ENCODE measurements around the gene PLEK. TPM values are rescaled to one million over a fixed set of nuclear protein-coding genes. Genes with fewer than 3 reads are reported as not detected.

PLEK gene
- 10 to 100 TPM; 31.8 to 42.5 TPM for total RNA-seq

DNA sequence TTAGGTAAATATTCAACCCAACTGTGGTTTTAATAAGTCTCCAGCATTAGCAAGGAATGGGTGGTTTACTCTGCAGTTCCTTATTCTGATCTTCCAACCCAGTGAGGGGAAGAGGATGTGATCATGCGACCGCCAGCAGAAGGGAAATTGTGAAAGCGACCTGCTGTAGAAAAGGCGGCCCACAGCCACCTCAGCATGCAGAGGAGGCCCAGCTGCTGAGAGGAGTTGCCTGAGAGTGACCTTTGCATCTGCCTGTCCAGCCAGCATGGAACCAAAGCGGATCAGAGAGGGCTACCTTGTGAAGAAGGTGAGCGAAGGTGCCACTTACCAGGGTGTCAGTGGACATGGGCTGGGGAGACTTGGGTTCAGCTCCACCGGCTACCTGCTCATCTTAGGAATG is at the start of gene PLEK:
TSS of gene PLEK (plus strand) at position 196 of the 400 bp plus-strand sequence. CDS start at position 266, 70 bp downstream.
- peak; percentile 69 for DNase-seq
- peak; percentile 59 for ATAC-seq
- H3K4me1 Mint-ChIP-seq: peaks cover 61% of the 10 kb centered on the region

GRCh38 chr2:68316111-68316510 is 49.0 kb upstream of the PLEK start:
- CTCF ChIA-PET: interaction anchor here (0.6 to 1.9 kb wide), 2 partner anchors 32 to 125 kb away, joined by 3 to 6 read pairs; no protein-coding TSS in a partner anchor
- ATAC-seq (no peak), DNase-seq (no peak)
- peaks cover 7% of the 10 kb centered on the region for H3K4me1 Mint-ChIP-seq
- H3K27me3 Mint-ChIP-seq: peaks cover 77% of the 10 kb centered on the region
- H3K4me3 Mint-ChIP-seq: no peak overlapping the region
- no peaks in the 10 kb centered on the region for H3K36me3 Mint-ChIP-seq
- no peaks in the 10 kb centered on the region for H3K9me3 Mint-ChIP-seq (ENCODE audit: low read depth)
- H3K27ac Mint-ChIP-seq: no peak overlapping the region

More for the DNA sequence above, at the start of gene PLEK:
- Mint-ChIP-seq H3K27ac (peak within 1 kb of the TSS; percentile 90), H3K27me3 (no peaks in the 10 kb centered on the region), H3K9me3 (ENCODE audit: low read depth) (peaks cover 6% of the 10 kb centered on the region), H3K4me3 (peak within 1 kb of the TSS; percentile 81), H3K36me3 (peaks cover 26% of the 10 kb centered on the region)
- CTCF ChIA-PET: interaction anchor here (1.1 to 1.9 kb wide), 5 partner anchors 23 to 243 kb away, joined by 3 to 18 read pairs (median 4); no protein-coding TSS in a partner anchor

DNA sequence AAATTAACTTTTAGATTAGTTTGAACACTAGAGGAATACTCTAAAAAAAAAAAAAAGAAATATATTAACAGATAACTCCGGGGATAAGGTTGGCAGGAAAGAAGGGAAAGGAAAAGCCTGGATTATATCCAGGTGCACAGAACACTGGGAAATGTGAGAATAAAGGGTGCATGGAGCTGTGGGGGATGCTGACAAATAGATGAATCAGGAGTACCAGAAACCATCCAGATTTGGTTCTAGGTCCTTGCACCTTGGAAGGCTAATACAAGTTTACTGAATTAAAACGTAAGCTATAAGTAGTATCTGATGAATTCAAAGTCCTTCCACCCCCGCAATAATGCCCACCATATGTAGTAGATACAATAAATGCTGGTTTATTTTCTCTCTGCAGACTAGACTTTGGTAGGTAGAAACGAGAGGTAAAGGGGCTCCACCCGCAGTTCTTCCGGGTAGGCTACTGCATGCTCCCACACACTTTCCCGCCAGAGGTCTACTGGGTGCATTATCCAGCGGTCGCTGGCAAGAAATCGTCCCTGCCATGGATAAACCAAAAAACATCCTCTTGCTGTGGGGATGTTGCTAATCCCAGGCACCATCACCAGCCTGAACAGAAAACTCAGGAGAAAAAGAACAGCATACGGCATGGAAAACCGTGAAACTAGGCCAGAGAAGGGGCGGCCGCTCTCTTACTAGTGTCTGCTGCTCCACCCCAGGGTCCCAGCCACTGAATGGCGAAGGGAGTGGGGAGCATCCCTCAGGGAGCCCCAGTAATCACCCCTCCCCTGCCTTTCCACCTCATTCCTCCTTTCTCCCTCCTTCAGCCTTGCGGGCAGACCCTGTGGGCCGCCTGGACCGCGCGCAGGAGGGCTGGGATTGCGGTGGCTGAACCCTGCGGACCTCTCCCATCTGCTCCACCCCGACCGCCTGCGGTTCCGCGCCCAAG is 46.8 kb upstream of the PLEK start:
- no peak for DNase-seq
- H3K4me3 Mint-ChIP-seq: no peak overlapping the region

GRCh38 chr2:68318914-68319397 is 46.1 kb upstream of the PLEK start:
- Mint-ChIP-seq H3K9me3 (ENCODE audit: low read depth) (no peaks in the 10 kb centered on the region), H3K4me3 (no peak overlapping the region), H3K27ac (no peak overlapping the region), H3K27me3 (peaks cover 78% of the 10 kb centered on the region), H3K36me3 (no peaks in the 10 kb centered on the region), H3K4me1 (peaks cover 7% of the 10 kb centered on the region)
- ATAC-seq: no peak
- CTCF ChIA-PET: interaction anchor here (0.9 to 1.4 kb wide), 2 partner anchors 196 to 262 kb away, joined by 3 to 4 read pairs; no protein-coding TSS in a partner anchor
- DNase-seq: no peak

More for the DNA sequence above, 46.8 kb upstream of the PLEK start:
- H3K27me3 Mint-ChIP-seq: peaks cover 80% of the 10 kb centered on the region
- H3K27ac Mint-ChIP-seq: no peak overlapping the region
- H3K36me3 Mint-ChIP-seq: no peaks in the 10 kb centered on the region
- ATAC-seq: no peak
- H3K9me3 Mint-ChIP-seq (ENCODE audit: low read depth): no peaks in the 10 kb centered on the region
- CTCF ChIA-PET: no interaction called here
- H3K4me1 Mint-ChIP-seq: peaks cover 7% of the 10 kb centered on the region

DNA sequence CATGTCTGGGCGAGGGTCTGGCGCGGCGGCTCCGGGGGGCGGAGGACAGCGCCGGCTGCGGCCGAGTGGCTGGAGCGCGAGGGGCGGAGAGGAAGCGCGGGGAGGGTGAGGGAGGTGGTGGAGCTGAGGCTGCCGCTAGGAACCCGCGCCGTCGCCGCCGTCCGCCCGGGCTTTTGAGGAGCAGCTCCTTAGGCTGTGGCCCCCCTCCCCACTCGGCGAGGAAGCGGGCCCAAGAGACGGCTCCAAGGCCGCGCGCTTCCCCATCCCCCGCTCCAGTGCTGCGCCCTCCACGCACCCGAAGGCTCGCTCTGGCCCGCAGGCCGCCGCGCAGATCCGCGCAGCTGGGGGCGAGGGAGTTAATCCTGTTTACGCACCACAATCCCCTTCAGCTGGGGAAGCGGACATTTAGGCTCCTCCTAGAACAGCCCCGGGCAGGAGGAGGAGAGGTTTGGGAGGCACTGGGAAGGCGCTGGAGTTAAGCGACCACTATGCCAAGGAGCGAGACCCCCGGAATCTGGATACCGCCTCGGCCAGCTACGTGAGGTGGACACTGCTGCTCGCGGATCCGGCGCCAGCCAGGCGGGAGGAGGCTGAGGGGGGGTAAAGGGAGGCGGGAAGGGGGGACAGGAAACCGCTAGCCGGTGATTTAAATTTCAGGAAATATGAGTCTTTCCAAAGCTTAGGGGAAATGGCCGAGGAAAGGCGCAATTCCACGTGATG is 45.5 kb upstream of the PLEK start, which contains the start of gene CNRIP1:
TSS of gene CNRIP1 (minus strand) at position 552 of the 720 bp plus-strand sequence. CDS start at position 3, 549 bp downstream.
- Mint-ChIP-seq H3K4me3 (peak within 1 kb of the TSS; percentile 44), H3K4me1 (peaks cover 7% of the 10 kb centered on the region), H3K27me3 (peaks cover 80% of the 10 kb centered on the region), H3K9me3 (ENCODE audit: low read depth) (no peaks in the 10 kb centered on the region), H3K36me3 (no peaks in the 10 kb centered on the region), H3K27ac (no peak within 1 kb of the TSS)
- DNase-seq: no peak
- CTCF ChIA-PET: interaction anchor here (0.7 to 1.4 kb wide), 3 partner anchors 122 to 263 kb away, joined by 3 to 4 read pairs (median 3); no protein-coding TSS in a partner anchor
- ATAC-seq: no peak

DNA sequence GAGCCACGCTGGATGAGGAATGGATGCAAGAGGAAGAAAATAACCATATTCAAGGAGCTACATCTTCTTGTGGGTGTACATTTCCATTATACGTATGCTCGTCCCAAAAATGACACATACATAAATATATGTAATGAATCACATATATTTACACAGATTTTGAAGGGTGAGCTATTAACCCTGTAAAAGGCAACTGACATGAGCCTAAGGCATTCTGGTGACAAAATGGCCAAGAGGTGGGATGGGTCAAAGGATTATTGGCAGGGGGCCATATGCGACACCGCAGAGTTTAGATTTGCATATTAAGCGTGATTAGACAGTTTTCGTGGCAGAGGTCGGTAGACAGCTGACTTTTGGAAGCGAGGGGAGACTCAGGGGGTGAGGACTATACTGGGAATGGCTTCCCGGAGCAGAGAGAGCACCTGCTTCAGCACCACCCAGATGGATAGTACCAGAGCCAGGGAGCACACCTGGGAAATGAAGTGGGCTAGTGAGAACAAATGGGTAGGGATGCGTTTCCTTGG is 44.9 kb upstream of the PLEK start:
- ATAC-seq (no peak), DNase-seq (no peak)
- H3K27me3 Mint-ChIP-seq: peaks cover 81% of the 10 kb centered on the region
- peaks cover 7% of the 10 kb centered on the region for H3K4me1 Mint-ChIP-seq
- no peaks in the 10 kb centered on the region for H3K9me3 Mint-ChIP-seq (ENCODE audit: low read depth)
- H3K4me3 Mint-ChIP-seq: peak overlapping the region; percentile 44
- no peaks in the 10 kb centered on the region for H3K36me3 Mint-ChIP-seq
- CTCF ChIA-PET: interaction anchor here (0.7 to 1.4 kb wide), 3 partner anchors 121 to 263 kb away, joined by 3 to 4 read pairs (median 3); no protein-coding TSS in a partner anchor
- H3K27ac Mint-ChIP-seq: no peak overlapping the region

- H3K27me3 Mint-ChIP-seq: peaks cover 48% of the 10 kb centered on the region
- H3K27ac Mint-ChIP-seq: no peak overlapping the region
- no peak for DNase-seq
- H3K36me3 Mint-ChIP-seq: no peaks in the 10 kb centered on the region
- ATAC-seq: no peak
- CTCF ChIA-PET: no interaction called here
- no peaks in the 10 kb centered on the region for H3K9me3 Mint-ChIP-seq (ENCODE audit: low read depth)
- H3K4me3 Mint-ChIP-seq: no peak overlapping the region
- H3K4me1 Mint-ChIP-seq: no peaks in the 10 kb centered on the region
Observed at GRCh38 chr2:68325056-68325455, 40.0 kb upstream of the PLEK start.

- Mint-ChIP-seq H3K4me3 (no peak overlapping the region), H3K27ac (no peak overlapping the region), H3K4me1 (peaks cover 2% of the 10 kb centered on the region), H3K36me3 (no peaks in the 10 kb centered on the region), H3K9me3 (ENCODE audit: low read depth) (no peaks in the 10 kb centered on the region), H3K27me3 (peaks cover 21% of the 10 kb centered on the region)
- ATAC-seq (no peak), DNase-seq (no peak)
- CTCF ChIA-PET: interaction anchor here (1.0 kb wide), 1 partner anchor 21 kb away, joined by 3 read pairs; no protein-coding TSS in a partner anchor
Observed at GRCh38 chr2:68328901-68329300, 36.2 kb upstream of the PLEK start.

DNA sequence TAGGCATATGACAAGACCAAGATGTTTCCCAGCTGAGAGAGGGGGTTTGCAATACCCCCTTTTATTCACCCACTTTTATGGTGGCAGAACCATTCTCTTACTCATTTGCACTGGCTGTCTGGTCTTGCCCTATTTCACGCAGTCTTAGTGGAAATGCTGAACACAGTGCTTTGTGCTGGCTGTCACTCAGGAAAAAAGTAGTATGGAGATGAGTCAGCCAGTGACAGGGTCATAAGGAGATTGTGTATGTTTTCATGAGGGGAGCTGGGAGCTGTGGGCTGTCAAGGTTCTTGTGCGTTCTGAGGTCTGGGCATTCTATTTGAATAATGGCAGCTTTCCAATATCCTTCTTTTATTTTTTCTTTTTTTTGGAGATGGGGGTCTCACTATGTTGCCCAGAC is 34.4 kb upstream of the PLEK start:
- CTCF ChIA-PET: no interaction called here
- Mint-ChIP-seq H3K4me1 (peaks cover 2% of the 10 kb centered on the region), H3K27me3 (peaks cover 12% of the 10 kb centered on the region), H3K36me3 (no peaks in the 10 kb centered on the region), H3K9me3 (ENCODE audit: low read depth) (no peaks in the 10 kb centered on the region), H3K27ac (no peak overlapping the region), H3K4me3 (no peak overlapping the region)
- ATAC-seq: peak; percentile 49
- no peak for DNase-seq

- Mint-ChIP-seq H3K27ac (no peak overlapping the region), H3K4me1 (peaks cover 2% of the 10 kb centered on the region), H3K36me3 (no peaks in the 10 kb centered on the region), H3K9me3 (ENCODE audit: low read depth) (no peaks in the 10 kb centered on the region), H3K4me3 (no peak overlapping the region), H3K27me3 (peaks cover 10% of the 10 kb centered on the region)
- CTCF ChIA-PET: no interaction called here
- ATAC-seq (no peak), DNase-seq (no peak)
Observed at GRCh38 chr2:68333009-68333408, 32.1 kb upstream of the PLEK start.

DNA sequence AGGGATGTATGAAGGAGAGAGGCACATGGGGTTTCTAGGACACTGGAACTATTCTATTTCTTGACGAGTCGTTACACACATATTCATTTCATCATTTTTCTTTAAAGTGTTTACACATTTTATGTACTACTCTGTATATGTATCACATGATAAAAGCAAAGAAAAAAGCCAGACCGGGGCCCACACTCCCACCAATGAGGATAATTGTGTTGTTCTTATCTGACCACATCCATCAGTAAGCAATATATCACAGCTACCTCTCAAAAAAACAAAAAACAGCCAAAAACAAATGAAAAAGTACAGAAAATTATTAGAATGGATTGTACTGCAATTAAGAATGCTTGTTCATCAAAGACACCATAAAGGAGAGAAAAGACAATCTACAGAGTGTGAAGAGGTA is 31.2 kb upstream of the PLEK start:
- CTCF ChIA-PET: no interaction called here
- no peak for ATAC-seq

DNA sequence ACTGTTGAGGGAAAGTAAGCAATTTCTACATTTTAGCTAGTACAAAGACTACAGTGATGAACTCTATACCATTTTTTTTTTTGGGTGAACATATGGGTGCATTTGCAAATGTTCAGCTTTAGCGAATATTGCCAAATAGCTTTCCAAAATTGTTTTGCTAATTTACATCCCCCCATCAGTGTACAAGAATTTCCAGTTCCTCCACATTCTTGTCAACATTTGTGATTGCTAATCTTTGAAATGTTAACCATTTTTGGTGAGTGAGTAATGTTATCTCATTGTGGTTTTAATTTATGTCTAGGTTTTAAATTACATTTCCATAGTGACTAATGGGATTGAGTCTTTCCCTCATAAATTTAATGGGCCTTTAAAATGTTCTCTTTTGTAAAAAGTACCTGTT is 28.9 kb upstream of the PLEK start:
- H3K4me1 Mint-ChIP-seq: no peaks in the 10 kb centered on the region
- ATAC-seq (no peak), DNase-seq (no peak)
- H3K9me3 Mint-ChIP-seq (ENCODE audit: low read depth): no peaks in the 10 kb centered on the region
- H3K36me3 Mint-ChIP-seq: no peaks in the 10 kb centered on the region
- no peak overlapping the region for H3K27ac Mint-ChIP-seq
- peaks cover 29% of the 10 kb centered on the region for H3K27me3 Mint-ChIP-seq
- no peak overlapping the region for H3K4me3 Mint-ChIP-seq
- CTCF ChIA-PET: interaction anchor here (1.0 to 1.8 kb wide), 2 partner anchors 17 to 105 kb away, joined by 3 to 4 read pairs; no protein-coding TSS in a partner anchor

More for the DNA sequence above, 31.2 kb upstream of the PLEK start:
- H3K4me3 Mint-ChIP-seq: no peak overlapping the region
- no peaks in the 10 kb centered on the region for H3K9me3 Mint-ChIP-seq (ENCODE audit: low read depth)
- H3K4me1 Mint-ChIP-seq: peaks cover 2% of the 10 kb centered on the region
- no peak overlapping the region for H3K27ac Mint-ChIP-seq
- no peaks in the 10 kb centered on the region for H3K36me3 Mint-ChIP-seq
- DNase-seq: no peak
- peaks cover 11% of the 10 kb centered on the region for H3K27me3 Mint-ChIP-seq

Data from activated CD8-positive, alpha-beta memory T cell treated with anti-CD3 and anti-CD28 coated beads, Interleukin-2, amount 10 ng/mL, durations not matched to agents 7 days and 5 days (primary cell).